K562 (cell line): ENCODE results near the gene JMJD1C. TPM values are rescaled to one million over a fixed set of nuclear protein-coding genes. Genes with fewer than 3 reads are reported as not detected.

Source experiments
- AFF1 ChIP-seq, 2 experiments: fragments of 450-650 bp; IDR thresholded peaks; 2 replicates each; pipeline ENCODE4 v1.6.1; 2018; ENCODE audit warnings: mild to moderate bottlenecking in 2 of 2, low read depth in 1 of 2; ENCODE audit not compliant: partially characterized antibody in 2 of 2
- CBX1 ChIP-seq: sonication (generic); IDR thresholded peaks from 2 replicates; pipeline ENCODE4 v1.6.1; 2016; ENCODE audit warnings: antibody characterized with exemption, low read depth, mild to moderate bottlenecking
- EGR1 ChIP-seq: fragments of 450-650 bp; conservative IDR thresholded peaks from 2 replicates; pipeline ENCODE4 v1.6.1; 2017; ENCODE audit warnings: mild to moderate bottlenecking
- HINFP ChIP-seq: fragments of 450-650 bp; conservative IDR thresholded peaks from 2 replicates; pipeline ENCODE4 v1.6.1; 2016; ENCODE audit warnings: missing genetic modification characterization, low read depth, mild to moderate bottlenecking, control low read depth, missing compliant biosample characterization
- MIER1 ChIP-seq: fragments of 450-650 bp; IDR thresholded peaks from 2 replicates; pipeline ENCODE4 v1.6.1; 2016; ENCODE audit warnings: antibody characterized with exemption, mild to moderate bottlenecking, low read depth
- NR0B1 ChIP-seq: fragments of 450-650 bp; IDR thresholded peaks from one replicate; pipeline ENCODE4 v1.6.1; 2018; ENCODE audit warnings: mild to moderate bottlenecking, moderate library complexity; ENCODE audit not compliant: partially characterized antibody
- POLR3A ChIP-seq: IDR thresholded peaks from 2 replicates; pipeline ENCODE4 v1.6.1; 2011; ENCODE audit warnings: borderline replicate concordance, mild to moderate bottlenecking, moderate library complexity; ENCODE audit not compliant: insufficient read length, insufficient read depth; ENCODE audit errors: extremely low read depth
- SNAPC5 ChIP-seq: fragments of 250-450 bp; sonication (Bioruptor Pico); IDR thresholded peaks from 2 replicates; pipeline ENCODE4 v1.8.0; 2021; ENCODE audit warnings: moderate library complexity, mild to moderate bottlenecking, inconsistent platforms
- ZNF140 ChIP-seq: fragments of 250-450 bp; sonication (Bioruptor Pico); IDR thresholded peaks from 2 replicates; pipeline ENCODE4 v1.8.0; 2021; ENCODE audit warnings: moderate library complexity, mild to moderate bottlenecking, inconsistent platforms
- polyA plus RNA-seq, 8 experiments: library from polyadenylated mRNA; depleted of rRNA in 4 of 8; stranded (reverse) in 5 of 8; unstranded in 3 of 8; fragments of >200 nt; fragmentation: Nextera tagmentation in 2 of 8; fragmentation: Illumina TruSeq in 1 of 8; extraction: Ambion mirVana in 2 of 8; extraction: Trizol in 1 of 8; gene quantifications; 2 replicates each; pipeline versions ENCODE4 v1.2.1 to v1.2.3, GENCODE V29; 2011 to 2014; ENCODE audit warnings: inconsistent platforms in 1 of 8, missing spikeins in 1 of 8
- total RNA-seq, 7 experiments: library from RNA; depleted of rRNA in 6 of 7; stranded (reverse); fragments of >200 nt in 6 of 7; fragmentation: Illumina TruSeq in 2 of 7; extraction: Trizol in 2 of 7; gene quantifications; 2 replicates each; pipeline versions ENCODE4 v1.2.1 to v1.2.3, GENCODE V29; 2011 to 2021; ENCODE audit warnings: low replicate concordance in 1 of 7

JMJD1C gene
- total and polyA plus RNA-seq, 9 of the 15 experiments (the other 6 are each of a cell fraction or from before 2014, with no cell fraction given): 25.3 to 68.0 (median 47.2) TPM

GRCh38 chr10:63132651-63133055 is 333.1 kb downstream of the JMJD1C start (continued):
- no peak for TF ChIP-seq EGR1
- no peak for TF ChIP-seq CBX1
- TF ChIP-seq SNAPC5 (CRISPR knock-in tag): no peak
- TF ChIP-seq MIER1: 0 out of 2 replicates have a peak, but pooled peaks have one; percentile 28
- TF ChIP-seq AFF1 (IDR thresholded peaks at IDR 0.05; ENCODE audit: low read depth in 1 of 2, partially characterized antibody in 2 of 2): peak; percentile 37 to 69
- TF ChIP-seq POLR3A: no peak
- TF ChIP-seq ZNF140 (CRISPR knock-in tag): no peak
- TF ChIP-seq NR0B1: no peak
- TF ChIP-seq HINFP (tag): 0 out of 2 replicates have a peak, but pooled peaks have one; percentile 13
